Activated CD8-positive, alpha-beta memory T cell treated with anti-CD3 and anti-CD28 coated beads, Interleukin-2, amount 50 U/mL, for 48 hours (primary cell): ENCODE results near the gene UQCC5.

Experiments used
- DNase-seq: peaks from one replicate; pipeline ENCODE4 v3.0.0-alpha.2; 2020

The UQCC5 gene

DNA sequence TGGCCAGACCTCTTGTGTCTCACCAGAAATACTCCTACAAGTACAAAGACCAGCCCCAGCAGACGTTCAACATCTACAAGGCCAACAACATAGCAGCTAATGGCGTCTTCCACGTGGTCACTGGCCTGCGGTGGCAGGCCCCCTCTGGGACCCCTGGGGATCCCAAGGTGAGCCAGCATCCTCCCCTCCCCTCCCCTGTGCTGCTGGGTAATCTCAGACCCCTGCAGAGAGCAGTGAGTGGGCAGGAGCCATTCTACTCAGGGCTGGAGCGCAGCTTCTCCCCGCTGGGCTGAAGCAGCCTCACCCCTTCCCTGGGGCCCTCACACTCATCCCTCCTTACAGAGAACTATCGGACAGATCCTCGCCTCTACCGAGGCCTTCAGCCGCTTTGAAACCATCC lies 31.4 kb upstream of the UQCC5 start:
- DNase-seq = no peak

DNA sequence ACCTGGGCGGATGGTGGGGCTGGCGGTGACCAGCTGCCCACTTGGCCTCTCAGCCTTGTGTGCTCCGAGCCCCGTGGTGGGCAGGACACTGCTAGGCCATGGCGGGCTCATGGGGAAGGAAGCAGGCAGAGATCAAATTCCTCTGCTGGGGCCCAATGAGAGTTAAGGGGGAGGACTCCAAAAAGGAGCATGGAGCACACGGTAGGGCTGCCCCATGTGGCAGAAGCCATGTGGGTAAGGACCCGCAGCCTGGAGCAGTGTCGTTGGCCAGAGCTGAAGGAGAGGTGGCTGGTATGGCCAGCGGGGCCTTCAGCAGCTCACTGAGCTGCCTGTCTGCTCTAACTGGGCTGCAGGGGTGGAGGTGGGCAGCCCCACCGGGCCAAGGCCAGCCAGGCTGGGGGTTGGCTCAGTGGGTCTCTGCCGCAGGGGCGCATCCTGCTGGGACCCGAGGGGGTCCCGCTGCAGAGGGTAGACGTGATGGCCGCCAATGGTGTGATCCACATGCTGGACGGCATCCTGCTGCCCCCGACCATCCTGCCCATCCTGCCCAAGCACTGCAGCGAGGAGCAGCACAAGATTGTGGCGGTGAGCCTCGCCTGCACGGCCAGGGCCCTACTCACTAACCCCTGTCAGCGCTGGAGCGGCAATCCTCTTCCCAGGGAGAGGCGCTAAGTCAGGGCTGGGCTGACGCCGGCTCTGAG lies 30.0 kb upstream of the UQCC5 start:
- no peak for DNase-seq

DNA sequence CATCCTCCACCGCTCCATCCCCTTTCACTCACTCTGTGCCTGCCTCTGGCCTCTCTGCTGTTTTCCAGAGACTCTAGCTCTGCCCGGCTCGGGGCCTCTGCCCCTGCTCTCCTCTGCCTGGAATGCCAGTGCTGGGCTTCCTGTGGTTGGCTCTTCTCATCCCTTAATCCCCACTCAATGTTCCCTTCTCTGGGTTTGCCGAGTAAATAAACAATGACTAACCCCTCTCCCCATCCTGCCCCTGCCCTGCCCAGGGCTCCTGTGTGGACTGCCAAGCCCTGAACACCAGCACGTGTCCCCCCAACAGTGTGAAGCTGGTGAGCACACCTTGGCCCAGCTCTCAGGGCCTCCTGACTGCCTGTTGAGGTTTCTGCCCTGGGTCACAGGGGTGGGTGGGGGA lies 29.0 kb upstream of the UQCC5 start:
- no peak for DNase-seq

DNA sequence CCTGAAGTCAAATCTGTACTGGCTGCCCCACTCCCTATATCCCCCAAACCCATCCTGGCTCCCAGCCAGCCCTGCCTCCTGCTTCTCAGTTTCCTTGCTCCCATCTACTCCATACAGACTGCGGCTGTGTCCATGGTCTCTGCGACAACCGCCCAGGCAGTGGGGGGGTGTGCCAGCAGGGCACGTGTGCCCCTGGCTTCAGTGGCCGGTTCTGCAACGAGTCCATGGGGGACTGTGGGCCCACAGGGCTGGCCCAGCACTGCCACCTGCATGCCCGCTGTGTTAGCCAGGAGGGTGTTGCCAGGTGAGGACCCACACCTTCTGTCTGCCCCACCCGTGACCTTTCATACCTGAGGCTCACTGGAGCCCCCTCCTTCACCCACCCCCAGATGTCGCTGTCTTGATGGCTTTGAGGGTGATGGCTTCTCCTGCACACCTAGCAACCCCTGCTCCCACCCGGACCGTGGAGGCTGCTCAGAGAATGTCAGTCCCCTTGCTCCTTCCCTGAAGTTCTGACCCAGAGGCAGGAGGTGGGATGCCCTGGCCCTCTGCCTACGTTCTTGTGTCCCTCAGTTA lies 26.6 kb upstream of the UQCC5 start:
- no peak for DNase-seq

DNA sequence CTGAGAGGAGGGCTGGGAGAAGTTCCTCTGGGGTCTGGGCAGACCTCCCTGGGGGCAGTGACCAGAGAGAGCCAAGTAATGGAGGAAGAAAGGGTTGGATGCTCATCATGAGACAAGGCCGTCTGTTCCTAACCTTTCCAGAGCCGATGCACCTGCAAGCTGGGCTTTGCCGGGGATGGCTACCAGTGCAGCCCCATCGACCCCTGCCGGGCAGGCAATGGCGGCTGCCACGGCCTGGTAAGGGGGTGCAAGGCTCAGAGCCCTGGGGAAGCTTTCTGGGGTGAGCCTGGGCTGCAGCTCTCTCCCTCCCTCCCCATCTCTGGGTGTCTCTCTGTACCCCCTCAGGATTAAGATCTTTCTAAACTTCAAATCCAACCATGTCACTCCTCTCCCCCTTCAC lies 24.9 kb upstream of the UQCC5 start:
- no peak for DNase-seq

- no peak for DNase-seq
These were observed 24.3 kb upstream of the UQCC5 start for GRCh38 chr3:52512105-52512504.

DNA sequence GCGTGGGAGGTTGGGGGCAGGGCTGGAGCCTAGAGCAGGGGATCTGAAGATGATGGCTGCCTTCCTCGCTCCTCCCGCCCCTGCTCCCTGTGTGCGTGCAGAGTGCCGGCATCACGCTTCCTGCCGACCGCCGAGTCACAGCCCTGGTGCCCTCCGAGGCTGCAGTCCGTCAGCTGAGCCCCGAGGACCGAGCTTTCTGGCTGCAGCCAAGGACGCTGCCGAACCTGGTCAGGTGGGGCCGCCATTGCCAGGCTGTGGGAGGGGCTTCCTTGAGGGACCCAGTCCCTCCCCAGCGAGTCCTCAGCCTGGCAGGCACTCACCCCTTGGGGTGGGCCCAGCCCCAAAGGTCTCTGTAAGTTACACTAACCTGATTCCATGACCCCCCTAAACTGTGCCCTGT lies 23.7 kb upstream of the UQCC5 start:
- no peak for DNase-seq

- DNase-seq = no peak
These were observed 23.1 kb upstream of the UQCC5 start for GRCh38 chr3:52513281-52513680.

DNA sequence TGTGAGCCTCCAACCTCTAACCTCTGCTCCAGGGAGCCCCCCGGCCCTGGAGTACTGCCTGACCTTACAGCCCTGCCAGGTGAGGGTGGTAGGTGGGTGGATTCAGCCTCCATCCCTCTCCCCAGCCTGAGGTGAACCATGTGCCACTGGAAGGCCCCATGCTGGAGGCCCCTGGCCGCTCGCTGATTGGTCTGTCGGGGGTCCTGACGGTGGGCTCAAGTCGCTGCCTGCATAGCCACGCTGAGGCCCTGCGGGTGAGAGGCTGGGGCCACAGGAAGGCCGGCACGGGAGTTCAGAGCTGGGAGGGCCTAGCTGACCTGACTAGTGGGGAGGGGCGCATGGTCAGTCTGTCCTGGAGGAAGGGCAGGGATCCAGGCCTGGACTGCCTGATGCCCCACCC lies 21.8 kb upstream of the UQCC5 start:
- no peak for DNase-seq

DNA sequence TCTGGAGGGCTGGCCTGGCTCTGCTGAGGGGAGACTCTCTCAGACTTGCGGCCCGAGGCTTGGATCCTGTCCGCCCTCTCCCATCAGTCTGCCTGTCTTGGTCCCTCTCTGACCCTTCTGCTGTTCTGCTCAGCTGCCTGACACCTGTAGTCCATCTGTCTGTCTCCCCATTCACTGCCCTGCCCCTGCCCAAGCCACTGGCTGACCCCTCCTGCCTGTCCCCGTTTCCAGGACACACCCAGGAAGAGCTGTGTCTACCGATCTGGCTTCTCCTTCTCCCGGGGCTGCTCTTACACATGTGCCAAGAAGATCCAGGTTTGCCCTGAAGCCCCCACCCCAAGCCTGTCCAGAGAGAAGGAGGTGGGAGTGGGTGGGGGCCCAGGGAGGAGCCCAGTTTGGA lies 21.2 kb upstream of the UQCC5 start:
- DNase-seq = no peak

GRCh38 chr3:52516509-52517195 lies 19.8 kb upstream of the UQCC5 start:
- no peak for DNase-seq

DNA sequence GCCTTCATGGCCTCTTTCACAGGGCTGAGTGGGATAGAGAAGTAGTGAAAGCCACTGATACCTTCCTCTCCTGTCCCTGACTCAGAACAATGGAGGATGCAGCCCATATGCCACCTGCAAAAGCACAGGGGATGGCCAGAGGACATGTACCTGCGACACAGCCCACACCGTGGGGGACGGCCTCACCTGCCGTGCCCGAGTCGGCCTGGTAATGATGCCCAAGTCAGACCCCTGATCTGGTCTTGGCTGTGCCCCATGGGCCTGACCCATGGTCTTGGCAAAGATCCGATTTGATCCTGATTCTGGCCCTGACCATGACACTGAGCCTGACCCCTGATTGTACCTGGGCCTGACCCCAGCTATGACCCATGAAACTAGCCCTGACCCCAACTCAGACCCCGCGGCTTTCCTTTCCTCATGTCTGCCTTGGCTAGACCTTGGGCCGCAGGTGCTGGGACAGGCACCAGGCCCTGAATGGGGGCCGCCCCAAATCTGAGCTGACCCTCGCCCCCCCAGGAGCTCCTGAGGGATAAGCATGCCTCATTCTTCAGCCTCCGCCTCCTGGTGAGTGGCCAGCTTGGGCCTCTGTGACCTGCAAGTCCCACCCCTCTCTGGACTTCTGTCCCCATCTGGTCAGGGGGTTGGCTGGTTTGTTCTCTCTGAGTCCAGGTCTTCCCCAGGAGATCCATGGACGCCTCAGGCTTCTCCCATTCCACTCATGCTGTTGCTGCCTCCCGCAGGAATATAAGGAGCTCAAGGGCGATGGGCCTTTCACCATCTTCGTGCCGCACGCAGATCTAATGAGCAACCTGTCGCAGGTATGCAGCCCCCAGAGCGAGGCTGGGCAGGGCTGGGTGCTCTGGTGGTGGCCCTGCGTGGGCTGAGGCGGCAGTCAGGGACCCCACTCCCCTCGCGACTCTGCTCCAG lies 18.3 kb upstream of the UQCC5 start:
- DNase-seq = no peak

GRCh38 chr3:52518723-52519444 lies 17.5 kb upstream of the UQCC5 start:
- DNase-seq = no peak

GRCh38 chr3:52519445-52520140 lies 16.8 kb upstream of the UQCC5 start:
- no peak for DNase-seq

DNA sequence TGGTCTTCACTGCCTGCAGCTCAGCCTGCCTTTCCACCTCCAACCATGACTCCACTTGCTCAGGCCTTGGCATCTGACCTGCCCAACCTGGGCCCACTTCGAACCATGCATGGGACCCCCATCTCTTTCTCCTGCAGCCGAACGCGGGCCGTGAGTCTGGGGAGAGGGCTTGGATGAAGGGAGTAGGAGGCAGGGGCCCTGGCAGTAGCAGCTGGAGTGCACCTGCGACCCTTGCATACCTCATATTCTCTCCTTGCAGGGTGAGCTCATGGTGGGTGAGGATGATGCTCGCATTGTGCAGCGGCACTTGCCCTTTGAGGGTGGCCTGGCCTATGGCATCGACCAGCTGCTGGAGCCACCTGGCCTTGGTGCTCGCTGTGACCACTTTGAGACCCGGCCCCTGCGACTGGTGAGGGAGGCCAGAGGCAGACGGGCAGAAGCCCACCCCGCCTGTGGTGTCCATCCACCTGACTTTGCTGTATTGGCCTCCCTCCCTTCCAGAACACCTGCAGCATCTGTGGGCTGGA lies 16.2 kb upstream of the UQCC5 start:
- DNase-seq = no peak

- DNase-seq = no peak
These were observed 15.5 kb upstream of the UQCC5 start for GRCh38 chr3:52520716-52521487.

DNA sequence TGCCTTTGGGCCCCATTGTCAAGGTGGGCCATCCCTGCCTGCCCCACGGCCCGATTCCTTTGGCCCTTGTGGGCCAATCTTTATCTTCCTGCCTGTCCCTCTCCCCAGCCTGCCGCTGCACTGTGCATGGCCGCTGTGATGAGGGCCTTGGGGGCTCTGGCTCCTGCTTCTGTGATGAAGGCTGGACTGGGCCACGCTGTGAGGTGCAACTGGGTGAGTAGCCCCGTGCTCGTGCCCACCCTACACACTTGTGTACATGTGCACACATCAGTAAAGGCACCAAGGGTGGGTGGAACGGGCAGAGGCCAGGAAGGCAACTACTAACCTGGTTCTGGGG lies 14.9 kb upstream of the UQCC5 start:
- no peak for DNase-seq

GRCh38 chr3:52521881-52522650 lies 14.3 kb upstream of the UQCC5 start:
- DNase-seq = no peak

DNA sequence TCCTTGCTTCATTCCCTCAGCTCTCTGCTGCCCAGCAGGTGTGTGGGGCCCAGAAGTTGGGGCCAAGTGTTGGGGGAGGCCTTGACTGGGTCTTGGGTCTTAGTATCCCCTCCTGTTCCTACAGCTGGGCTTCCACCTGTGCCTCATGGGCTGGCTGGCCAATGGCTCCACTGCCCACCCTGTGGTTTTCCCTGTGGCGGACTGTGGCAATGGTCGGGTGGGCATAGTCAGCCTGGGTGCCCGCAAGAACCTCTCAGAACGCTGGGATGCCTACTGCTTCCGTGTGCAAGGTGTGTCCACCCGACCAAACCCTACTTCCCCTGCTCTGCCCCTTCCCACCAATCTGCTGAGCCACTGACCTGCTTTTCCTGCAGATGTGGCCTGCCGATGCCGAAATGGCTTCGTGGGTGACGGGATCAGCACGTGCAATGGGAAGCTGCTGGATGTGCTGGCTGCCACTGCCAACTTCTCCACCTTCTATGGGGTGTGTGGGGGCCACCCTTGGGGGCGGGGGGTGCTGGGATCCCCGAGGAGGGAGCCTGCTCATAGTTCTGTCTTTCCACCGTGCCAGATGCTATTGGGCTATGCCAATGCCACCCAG lies 13.7 kb upstream of the UQCC5 start:
- DNase-seq = no peak
